Measurements from ENCODE around the gene VGLL2.

- TF ChIP-seq CTCF (IDR thresholded peaks at IDR 0.05) (no peak), POLR2AphosphoS5 (IDR thresholded peaks at IDR 0.05; ENCODE audit: low read depth, low read length) (no peak), SIN3A (IDR thresholded peaks at IDR 0.05; ENCODE audit: borderline replicate concordance, insufficient read depth, low read depth, low read length) (no peak), REST (IDR thresholded peaks at IDR 0.05; ENCODE audit: insufficient read depth in 1 of 2, low read depth in 2 of 2, low read length in 1 of 2) (no peak), TCF7L2 (IDR thresholded peaks at IDR 0.05; ENCODE audit: low read depth, low read length) (no peak)
Observed at GRCh38 chr6:117303323-117303722, 38.0 kb downstream of the VGLL2 start.

Measured in Panc1 (cell line).